ENCODE measurements around the gene EXOC4.
A peak's percentile ranks its signal among the peaks of the same experiment; 100 is the strongest.

EXOC4 gene

DNA sequence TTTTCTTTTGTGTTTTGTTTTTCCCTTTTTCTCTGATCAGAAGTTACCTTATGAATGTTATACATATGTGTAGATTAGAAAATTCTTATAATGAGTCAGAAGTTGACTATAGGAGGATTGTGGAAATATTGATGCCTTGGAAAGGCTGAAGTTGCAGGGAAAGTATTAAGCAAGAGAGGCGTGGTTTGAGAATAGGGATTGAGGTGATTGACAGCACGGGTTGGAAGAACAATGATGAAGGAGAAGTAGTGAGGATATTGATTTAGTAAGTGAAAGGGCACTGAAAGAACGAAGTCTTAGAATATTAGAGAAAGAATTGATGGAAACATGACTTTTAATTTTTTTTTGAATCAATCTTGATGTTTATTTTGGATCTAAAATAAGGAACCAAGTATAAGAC, 176.0 kb downstream of the EXOC4 start:
- no peak for DNase-seq (ENCODE audit: low spot score)

DNA sequence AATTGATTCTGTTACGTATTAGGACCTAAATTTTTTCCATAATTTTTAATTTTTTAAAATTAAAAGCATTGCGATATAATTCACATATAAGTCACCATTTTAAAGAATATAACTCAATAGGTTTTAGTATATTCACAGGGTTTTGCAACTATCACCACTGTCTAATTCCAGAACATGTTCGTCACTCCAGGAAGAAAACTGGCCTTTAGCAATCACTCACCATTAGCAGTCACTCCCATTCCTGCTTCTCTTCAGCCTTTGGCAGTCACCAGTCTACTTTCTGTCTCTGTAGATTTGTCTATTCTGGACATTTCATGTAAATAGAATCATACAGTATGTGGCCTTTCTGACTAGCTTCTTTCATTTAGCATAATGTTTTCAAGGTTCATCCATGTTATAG, 176.5 kb downstream of the EXOC4 start:
- DNase-seq (ENCODE audit: low spot score) = no peak

DNA sequence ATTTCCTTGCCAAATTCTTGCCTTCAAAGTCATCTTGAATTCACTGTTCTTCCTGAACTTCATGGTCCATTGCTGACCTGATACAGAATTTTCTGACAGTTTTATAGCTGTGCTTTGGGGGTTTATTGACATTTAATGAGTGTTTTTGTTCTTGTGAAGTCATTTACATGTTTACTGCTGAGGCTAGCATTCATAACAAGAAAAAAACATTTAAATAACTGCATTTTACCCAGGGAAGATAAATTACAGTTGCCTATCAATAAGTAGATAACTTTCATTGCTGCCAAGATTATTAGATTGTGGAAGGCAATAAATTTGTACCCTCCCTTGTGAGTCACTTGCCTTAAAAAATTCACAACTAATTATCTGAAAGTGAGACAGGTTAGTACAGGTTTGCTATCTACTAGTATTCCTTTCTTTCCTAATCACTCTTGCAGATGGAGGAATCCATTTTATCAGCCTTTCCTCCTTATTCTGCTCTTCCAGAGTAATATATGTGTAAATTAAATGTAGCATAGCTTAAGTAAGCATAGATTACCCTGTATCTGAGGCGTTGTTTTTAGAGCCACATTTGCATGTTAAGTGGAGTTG, 178.4 kb downstream of the EXOC4 start:
- no peak for DNase-seq (ENCODE audit: low spot score)

DNA sequence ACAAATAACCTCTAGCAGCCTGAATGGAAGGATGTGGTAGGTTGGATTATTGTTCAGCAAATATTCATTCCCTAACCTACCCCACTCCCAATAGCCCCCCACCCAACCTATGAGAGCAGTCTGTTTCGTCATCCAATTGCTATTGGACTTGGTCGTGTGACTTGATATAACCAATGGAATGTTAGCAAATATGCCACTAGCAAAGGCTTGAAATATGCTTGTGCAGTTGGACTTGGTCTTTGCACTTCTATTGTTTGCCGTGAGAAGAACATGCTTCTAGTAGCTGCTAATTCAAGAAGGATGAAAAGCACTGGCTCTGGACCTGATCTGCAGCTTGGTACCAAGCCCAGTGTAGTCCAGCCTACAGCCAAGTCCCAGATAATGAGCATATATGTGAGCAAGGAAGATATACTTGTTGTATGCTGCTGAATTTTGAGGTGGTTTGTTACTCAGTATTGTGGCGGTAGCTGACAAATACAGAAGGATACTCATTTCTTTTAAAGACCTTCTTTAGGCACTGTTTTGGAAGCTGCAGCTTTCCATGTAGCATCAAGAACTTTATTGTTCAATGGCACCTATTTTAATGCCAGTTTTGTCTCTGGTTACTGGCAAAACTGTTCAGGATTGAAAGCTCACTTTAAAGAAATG, 180.4 kb downstream of the EXOC4 start:
- DNase-seq (ENCODE audit: low spot score) = no peak

DNA sequence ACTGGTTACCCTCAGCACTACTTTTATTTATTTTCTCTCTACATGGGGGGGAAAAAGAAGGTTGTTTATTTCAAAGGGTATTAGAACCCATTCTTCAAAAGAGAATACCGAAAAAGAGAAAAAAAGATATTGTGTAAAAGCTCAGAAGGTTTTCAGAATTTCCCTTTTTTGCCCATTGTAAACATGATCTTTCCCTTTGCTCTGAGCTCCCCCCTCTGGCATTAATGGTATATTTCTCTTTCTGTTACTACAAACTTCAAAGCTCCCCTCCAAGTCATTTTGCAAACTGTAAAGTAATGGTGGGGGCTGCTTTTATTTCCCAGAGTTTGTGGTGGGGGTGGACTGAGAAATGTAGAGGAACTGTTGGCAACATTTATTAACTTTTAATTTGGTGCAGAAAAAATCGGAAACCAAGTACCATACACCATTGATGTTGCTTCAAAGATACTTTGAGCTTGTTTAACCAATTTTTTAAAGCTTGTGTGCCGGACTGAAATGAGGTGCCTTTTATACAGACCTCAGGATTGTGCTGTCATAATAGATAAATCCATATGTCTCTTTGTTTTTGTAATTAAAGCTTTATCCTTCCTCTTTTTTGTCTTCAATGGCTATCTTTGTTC, 181.5 kb downstream of the EXOC4 start:
- DNase-seq (ENCODE audit: low spot score) = peak; percentile 13

DNA sequence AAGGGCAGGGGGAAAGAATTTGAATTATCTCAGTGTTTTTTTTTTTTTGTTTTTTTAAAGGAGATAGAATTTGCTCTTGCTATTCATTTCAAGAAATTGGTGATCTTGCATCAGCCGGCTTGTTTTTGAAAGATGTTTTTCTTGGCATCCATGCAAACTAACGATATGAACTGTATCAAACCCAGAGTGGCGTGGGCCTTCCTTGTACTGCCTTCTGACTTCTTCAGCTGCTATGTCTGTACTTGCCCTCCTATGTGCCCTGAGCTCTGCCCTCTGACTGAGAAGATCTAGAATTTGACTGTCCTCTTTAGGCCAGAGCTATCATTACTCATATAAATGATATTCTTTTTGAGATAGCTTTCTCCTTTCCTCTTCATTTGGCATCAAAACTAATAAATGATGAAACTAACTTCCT, 183.1 kb downstream of the EXOC4 start:
- no peak for DNase-seq (ENCODE audit: low spot score)

DNA sequence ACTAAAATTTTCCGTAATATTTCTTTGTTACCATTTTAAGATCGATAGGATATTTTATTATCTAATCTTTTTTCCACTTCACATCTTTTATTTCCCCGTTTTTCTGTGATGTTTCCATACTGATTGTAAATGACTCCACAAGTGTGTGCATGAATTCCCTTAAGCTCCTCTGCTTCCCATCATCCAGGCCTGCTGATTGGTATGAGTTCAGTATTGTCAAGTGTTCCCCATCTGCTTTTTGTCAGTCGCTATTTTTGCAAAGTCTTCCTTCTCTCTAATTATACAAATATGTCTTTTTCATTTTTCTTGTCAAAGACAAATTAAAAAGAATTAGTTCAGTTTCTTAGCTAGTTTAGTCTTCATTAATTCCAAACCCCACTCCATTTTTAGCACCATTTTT, 184.7 kb downstream of the EXOC4 start:
- DNase-seq (ENCODE audit: low spot score) = no peak

DNA sequence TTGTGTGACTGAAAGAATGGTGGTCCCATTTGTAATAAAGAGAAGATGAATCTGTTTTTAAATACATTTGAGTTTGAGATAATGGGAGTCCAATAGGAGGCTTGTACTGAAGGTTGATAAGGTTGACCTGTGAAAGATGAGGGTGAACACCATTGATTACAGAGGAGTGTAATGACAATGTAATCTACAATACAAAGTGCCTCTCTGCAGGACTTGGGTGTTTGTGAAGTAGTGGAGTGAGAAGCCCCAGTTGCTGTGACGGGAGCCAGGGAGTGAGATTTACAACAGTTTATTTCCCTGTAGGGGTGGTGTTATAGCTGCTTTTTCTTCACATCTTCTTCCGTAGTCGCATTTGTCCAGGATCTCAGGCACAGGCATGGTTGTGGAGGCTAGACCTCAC, 189.9 kb downstream of the EXOC4 start:
- DNase-seq (ENCODE audit: low spot score) = no peak

DNA sequence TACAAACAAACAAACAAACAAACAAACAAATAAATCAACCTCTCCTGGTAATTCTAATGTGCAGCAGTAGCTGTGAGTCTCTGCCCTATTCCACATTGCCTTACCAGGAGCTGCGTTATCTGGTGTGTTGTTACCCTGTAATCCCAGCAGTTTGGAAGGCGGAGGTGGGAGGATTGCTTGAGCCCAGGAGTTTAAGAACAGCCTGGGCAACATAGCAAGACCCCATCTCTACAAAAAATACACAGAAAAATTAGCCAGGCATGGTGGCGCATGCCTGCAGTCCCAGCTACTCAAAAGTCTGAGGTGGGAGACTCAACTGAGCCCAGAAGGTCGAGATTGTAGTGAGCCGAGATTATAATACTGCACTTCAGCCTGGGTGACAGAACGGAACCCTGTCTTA, 192.7 kb downstream of the EXOC4 start:
- no peak for DNase-seq (ENCODE audit: low spot score)

DNA sequence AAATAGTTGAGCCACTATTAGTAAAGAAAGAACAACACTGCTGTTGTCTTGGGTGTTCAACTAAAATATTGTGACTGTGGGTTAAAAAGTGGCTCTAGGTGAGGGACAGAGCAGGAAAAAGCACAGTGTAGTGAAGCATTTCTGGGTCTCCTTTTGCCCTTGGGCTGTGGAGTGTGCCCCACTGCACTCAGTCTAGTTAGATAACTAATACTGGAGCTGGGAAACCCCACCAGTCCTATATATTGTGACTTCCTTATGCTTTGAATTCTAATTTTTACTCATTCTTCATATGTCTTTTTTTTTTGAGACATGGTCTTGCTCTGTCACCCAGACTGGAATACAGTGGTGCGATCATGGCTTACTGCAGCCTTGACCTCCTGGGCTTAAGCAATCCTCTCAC, 195.1 kb downstream of the EXOC4 start:
- DNase-seq (ENCODE audit: low spot score) = no peak

DNA sequence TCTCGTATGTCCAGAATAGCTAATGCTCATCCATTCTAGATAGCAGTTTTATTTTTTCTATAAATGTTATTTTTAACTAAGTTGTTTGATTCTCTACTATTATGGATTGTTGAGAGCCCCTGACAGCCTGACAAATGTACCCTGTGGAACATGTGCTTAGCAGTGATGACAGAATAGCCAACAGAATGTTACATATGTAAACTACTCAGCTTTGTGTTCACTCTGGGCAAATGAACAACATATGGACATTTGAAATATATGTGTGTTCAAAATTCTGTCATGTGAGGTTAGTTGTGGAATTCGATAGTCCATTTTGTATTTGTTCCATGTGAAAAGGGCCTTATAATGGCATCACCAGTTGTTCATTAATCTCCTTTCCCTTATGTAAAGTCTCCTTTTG, 199.7 kb downstream of the EXOC4 start:
- no peak for DNase-seq (ENCODE audit: low spot score)

DNA sequence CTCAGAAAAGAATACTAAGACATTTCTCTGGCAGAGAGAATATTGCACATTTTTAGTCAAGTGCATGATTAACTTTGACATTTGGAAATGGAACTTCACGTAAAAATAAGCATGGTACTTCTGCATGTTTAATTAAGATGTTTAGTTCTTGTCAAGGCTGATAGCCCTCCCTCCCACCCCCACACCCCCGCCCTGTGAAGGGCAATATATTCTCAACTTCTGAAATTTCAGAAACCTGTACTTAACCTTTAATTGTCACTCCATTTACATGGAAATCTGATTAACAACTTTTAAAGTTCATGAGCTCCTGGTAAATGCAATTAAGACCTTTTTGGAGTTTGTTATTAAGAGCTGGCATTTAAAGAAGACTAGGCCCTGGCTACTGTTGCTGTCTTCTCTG, 205.8 kb downstream of the EXOC4 start:
- DNase-seq (ENCODE audit: low spot score) = no peak

DNA sequence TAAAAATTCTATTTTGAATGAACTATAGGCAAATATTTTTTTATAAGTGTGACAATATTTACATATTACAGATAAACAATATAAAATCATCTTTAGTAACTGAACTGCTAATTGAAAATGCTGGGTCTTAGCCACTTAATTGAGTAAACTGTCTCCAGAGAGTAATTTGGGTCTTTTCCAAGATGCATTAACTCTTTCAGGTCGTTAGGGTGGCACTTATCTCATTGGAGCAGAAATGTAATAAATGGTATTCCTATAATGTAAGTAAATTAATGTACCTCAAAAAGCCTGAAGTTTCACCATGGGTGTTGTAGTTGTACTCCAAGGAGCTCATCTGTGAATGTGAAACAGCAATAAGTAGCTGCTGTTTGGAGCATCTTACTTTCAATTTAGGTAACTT, 208.5 kb downstream of the EXOC4 start:
- no peak for DNase-seq (ENCODE audit: low spot score)

DNA sequence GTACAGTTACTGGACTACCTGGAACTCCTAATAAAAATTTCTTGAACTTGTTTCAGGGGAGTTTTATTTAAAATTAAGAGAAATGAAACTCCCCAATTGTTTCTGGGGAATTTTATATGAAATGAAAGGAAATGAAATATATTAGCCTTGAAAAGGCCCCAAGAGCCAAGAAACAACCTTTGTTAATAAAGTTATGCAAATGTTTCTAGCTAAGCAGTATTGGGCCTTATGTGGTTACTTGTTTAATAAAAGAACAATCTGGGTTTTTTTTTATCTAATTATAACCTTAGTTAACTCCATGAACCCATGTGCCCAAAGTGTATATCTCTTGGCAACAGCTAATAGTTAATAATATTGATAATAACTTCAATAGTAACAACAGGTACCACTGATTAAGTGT, 222.8 kb downstream of the EXOC4 start:
- DNase-seq (ENCODE audit: low spot score) = no peak

DNA sequence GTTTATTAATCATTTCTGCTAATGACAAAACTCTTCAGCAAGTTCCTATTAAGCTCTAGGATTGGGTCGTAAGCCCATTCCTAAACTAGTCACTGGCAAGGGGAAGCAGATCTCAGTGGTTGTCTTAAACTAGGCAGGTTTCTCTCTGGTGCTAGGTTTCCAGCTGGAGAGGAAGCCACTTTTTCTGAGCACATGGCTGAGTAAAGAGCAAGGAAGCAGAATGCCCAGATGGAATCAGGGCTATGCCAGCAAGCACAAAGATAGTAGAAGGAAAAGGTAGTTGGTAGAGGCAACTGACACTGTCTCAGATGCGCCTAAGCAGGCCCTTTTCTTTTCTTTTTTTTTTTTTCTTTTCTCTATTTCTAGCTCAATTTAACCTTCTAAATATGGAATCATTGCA, 224.9 kb downstream of the EXOC4 start:
- DNase-seq (ENCODE audit: low spot score) = no peak

DNA sequence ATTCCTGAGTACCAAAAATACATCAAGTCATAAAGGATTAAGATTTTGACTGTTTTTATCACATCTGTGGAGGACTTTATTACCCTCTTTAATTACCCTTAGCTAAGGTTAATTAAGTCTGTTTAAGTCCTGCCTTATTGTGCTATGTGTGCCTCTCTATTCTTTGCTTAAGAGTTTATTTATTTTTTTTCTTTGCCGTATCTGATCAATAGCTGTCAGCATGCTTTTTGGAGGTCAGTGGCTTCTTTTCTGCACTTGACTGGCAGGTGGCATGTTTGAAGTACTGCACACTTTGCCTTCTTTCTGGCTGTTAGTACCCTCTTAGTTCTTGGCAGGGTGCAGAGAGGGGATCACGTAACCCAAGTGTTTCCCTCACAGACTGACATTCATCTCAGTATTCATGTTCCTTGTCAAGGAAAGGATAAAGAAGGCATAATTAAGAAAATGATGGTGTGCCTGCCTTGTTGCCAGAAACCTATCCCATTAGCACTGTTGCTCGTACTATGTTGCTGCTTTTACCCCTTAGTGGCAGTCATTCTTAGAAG, 225.8 kb downstream of the EXOC4 start:
- no peak for DNase-seq (ENCODE audit: low spot score)

DNA sequence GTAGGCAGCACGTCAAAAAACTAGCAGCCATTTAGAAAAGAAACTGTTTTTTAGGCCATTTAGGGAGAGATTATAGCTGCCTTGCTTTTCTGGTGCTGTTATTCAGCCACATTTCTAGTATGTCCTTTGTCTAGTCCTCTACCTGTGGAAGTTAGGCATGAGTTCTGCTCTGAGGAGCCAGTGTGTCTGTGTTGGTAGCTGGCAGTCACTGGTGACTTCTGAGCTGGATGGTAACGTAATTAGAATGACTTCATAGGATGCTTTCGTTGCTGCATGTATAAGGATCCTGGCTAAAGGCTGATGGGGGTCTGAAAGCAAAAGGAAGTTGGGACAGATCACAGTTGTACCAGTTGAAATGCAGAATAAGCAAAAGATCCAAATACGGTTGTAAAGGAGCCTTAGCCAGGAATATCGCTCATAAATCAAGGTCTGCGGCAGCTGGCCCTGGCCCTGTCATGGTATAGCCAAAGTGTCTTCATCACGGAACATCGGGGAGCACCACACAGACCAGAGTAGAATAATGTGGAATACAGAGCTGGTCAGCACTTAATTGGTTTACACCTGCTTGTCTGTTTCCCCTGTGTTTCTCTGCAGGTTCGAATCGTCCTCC, 226.7 kb downstream of the EXOC4 start:
- no peak for DNase-seq (ENCODE audit: low spot score)

DNA sequence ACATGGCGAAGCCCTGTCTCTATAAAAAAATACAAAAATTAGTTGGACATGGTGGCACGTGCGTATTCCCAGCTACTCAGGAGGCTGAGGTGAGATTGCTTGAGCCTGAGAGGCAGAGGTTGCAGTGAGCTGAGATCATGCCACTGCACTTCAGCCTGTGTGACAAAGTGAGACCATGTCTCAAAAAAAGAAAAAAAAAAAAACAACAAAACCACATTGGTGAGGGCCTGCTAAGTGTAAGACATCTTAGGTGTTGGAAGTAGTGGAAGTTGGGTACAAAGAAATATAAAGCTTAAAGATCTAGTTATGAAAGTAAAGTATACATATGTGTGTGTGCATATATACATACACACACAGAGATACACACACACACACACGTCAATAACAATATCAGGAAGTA, 228.0 kb downstream of the EXOC4 start:
- no peak for DNase-seq (ENCODE audit: low spot score)

DNA sequence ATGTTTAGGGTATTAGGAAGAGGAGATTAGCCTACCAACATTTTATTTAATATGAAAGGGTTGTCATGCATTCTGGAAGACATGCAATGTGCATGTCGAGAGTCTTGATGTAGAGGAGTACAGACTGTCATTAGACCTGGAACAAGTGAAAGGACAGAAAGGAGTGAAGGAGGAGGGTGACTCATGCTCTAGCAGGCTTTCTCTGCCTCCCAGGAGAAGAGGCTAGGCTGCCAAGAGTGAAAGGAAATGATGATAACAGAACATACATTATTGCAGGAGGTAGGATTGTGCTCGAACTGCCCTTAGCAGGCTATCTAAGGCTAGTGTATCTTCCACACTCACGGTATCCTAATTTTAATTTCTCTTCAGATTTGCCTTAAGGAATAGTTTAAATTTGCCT, 228.8 kb downstream of the EXOC4 start:
- DNase-seq (ENCODE audit: low spot score) = no peak

DNA sequence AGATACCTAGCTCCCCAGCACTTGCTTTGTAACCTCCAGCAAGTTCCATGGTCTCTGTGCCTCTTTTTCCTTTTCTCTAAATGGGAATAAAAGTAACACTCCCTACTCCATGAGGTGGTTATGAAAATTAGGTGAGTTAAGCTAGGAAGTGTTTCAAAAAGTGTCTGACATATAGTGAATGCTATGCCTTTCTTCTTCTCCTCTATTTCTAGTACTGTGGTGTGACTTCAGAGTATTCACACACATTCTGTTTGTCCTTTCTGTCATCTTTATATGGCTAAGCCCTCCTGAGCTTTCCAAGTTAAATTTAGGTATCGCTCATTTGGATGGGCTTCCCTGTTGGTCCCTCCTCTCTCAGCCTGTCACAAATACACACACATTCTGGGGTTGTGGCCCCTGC, 229.7 kb downstream of the EXOC4 start:
- DNase-seq (ENCODE audit: low spot score) = no peak

DNA sequence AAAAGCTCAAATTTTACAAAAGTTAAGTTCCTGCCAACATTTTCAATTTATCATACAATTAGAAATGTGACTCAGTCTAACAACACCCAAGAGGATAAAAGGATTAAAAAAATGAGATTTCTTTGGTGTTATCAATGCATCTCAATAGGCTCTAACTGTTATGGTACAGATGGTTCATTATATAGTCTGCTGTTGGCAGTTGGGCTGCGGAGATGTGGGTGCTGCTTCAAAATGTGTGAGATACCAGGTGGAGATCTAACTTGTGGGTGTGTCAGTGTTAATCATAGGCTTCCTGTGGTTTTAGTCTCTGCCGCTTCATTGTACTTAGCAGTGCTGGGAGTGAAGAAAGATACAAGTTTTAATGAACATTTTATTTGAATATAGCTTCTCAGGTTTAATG, 231.2 kb downstream of the EXOC4 start:
- peak; percentile 56 for DNase-seq (ENCODE audit: low spot score)

DNA sequence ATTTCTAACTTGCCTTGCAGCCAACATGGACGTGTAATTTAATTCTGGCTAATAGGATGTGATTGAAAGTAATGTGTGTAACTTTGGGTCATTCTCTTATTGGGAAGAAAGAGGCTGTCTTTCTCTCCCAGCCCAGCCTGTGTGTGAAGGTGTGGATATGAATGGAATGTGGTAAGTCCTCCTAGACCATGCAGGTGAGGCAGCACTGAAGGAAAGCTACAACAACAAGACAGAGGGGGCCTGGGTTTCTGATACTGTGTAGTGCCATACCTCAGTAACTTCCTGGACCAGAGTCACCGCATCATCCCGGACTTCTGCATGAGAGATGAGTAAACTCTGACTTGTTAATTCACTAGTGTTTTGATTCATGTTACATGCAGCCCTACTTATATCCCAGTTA, 237.0 kb downstream of the EXOC4 start:
- DNase-seq (ENCODE audit: low spot score) = no peak

DNA sequence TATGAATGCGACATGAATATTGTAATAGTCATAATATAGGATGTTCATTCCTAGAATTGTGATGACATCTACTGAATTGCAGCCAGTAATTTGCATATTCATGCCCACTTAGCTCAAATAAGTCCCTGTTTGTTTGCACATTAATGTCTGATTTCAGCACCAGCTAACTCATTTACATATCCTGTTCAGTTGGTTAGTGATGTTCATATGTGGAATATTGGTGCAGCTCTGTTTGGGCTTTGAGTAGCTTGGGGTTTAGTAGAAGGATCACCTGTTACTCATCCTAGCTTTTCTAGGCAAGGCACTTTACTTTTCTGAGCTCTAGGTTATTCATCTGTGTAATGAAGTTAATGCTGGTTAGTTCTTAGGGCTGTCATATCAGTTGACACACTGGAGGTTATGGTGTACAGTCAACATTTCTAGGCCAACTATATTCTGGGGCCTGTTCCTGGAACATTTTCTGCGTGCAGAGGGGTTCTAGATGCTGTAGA, 238.4 kb downstream of the EXOC4 start:
- DNase-seq (ENCODE audit: low spot score) = no peak
